Psoas muscle (tissue), 8 donors: ENCODE data around the gene XPNPEP2. TPM values are rescaled to one million over a fixed set of nuclear protein-coding genes. Genes with fewer than 3 reads are reported as not detected.

Source experiments
- ATAC-seq, 4 donors: fragments of 200-7000 bp; cut with Tn5 transposase; one replicate each; pipeline ENCODE4 v1.9.1; 2020; ENCODE audit warnings: moderate library complexity in 3 of 4, mild to moderate bottlenecking in 2 of 4
- DNase-seq, 2 donors: peaks; one replicate each; pipeline ENCODE4 v3.0.0-alpha.2; 2020
- H3K27ac ChIP-seq: fragments of 200-600 bp; one replicate; pipeline ENCODE4 v1.8.0; 2022
- H3K27me3 ChIP-seq, 3 donors: fragments of 200-600 bp in 1 of 3; one replicate each; pipeline versions ENCODE4 v1.6.1 to v1.8.0; 2013 to 2022; ENCODE audit warnings: low read length in 2 of 3, mild to moderate bottlenecking in 2 of 3, moderate library complexity in 1 of 3; ENCODE audit not compliant: insufficient read depth in 3 of 3
- H3K36me3 ChIP-seq, 2 donors: fragments of 200-600 bp in 1 of 2; one replicate each; pipeline versions ENCODE4 v1.6.1 to v1.8.0; 2013 to 2022; ENCODE audit warnings: low read depth in 1 of 2, mild to moderate bottlenecking in 1 of 2, moderate library complexity in 1 of 2; ENCODE audit not compliant: insufficient read depth in 1 of 2
- H3K4me1 ChIP-seq: fragments of 200-600 bp; one replicate; pipeline ENCODE4 v1.8.0; 2022
- H3K4me3 ChIP-seq: fragments of 200-600 bp; one replicate; pipeline ENCODE4 v1.8.0; 2022; ENCODE audit warnings: mild to moderate bottlenecking
- H3K9me3 ChIP-seq: fragments of 200-600 bp; one replicate; pipeline ENCODE4 v1.8.0; 2022
- WGBS, 3 donors: extraction: QIAGEN DNeasy Blood & Tissue Kit; methylation state at CpG; one replicate each; pipeline versions ENCODE4 v1.1.6 to v1.1.7; 2013; 5-methylcytosine and 5-hydroxymethylcytosine counted together
- intact Hi-C, 2 donors: fragments of 100-400 bp; cut with DNase I; formaldehyde crosslinking; loops; one replicate each; pipeline versions ENCODE4 v1.11.0 to v1.14.2; 2022
- polyA plus RNA-seq, 3 donors: library from polyadenylated mRNA; stranded (reverse); fragments of 200-250 nt; gene quantifications; one replicate each; pipeline ENCODE4 v1.2.3, GENCODE V29; 2013
- total RNA-seq, 4 donors: library from RNA; stranded (reverse); fragmentation: NEBNext Ultra II Directional in 2 of 4; extraction: Animal tissue kit (Norgen Biotek cat#: 25700) in 2 of 4; gene quantifications; one replicate each; pipeline versions ENCODE4 v1.2.1 to v1.2.4, GENCODE V29; 2021 to 2023
- TF ChIP-seq, protein P1 (sequence below): fragments of 200-600 bp; IDR thresholded peaks from one replicate; pipeline ENCODE4 v1.8.0; 2022; ENCODE audit warnings: antibody characterized with exemption
- donor health status: healthy with polysubstance abuse.
- donor health status: DM: no; HTN: no; CAD: no; lungs with moderate emphysema.
- donor health status: Bipolar disorder and iron deficiency.
- donor health status: healthy.
- donor health status: DM: yes; HTN: yes; CAD: no.
- donor health status: DM: no; HTN: no; CAD: no.
- donor health status: DM: no; HTN: no; CAD: no.
- donor health status: DM: yes; HTN: yes; CAD: no.

The XPNPEP2 gene
- total and polyA plus RNA-seq, 7 donors, result 0.25 to 0.97 (median 0.44) TPM

DNA sequence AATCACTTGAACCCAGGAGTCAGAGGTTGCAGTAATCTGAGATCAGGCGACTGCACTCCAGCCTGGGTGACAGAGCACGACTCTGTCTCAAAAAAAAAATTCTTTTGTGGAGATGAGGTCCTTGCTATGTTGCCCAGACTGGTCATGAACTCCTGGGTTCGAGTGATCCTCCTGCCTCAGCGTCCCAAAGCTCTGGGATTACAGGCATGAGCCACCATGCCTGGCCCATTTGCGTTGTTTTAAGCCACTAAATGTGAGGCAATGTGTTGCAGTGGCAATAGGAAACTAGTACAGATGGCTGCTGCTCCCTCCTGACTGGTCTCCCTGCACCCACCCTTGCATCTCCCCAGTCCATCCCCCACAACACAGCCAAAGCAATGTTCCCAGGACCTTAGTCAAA lies 44.0 kb upstream of the XPNPEP2 start:
- Histone ChIP-seq H3K9me3 (no peaks in the 10 kb centered on the region), H3K36me3 (no peaks in the 10 kb centered on the region), H3K4me1 (peaks cover 2% of the 10 kb centered on the region), H3K4me3 (no peak overlapping the region), H3K27ac (no peak overlapping the region), H3K27me3 (no peaks in the 10 kb centered on the region)
- ATAC-seq (no peak), DNase-seq (no peak)
- TF ChIP-seq, protein P1, sequence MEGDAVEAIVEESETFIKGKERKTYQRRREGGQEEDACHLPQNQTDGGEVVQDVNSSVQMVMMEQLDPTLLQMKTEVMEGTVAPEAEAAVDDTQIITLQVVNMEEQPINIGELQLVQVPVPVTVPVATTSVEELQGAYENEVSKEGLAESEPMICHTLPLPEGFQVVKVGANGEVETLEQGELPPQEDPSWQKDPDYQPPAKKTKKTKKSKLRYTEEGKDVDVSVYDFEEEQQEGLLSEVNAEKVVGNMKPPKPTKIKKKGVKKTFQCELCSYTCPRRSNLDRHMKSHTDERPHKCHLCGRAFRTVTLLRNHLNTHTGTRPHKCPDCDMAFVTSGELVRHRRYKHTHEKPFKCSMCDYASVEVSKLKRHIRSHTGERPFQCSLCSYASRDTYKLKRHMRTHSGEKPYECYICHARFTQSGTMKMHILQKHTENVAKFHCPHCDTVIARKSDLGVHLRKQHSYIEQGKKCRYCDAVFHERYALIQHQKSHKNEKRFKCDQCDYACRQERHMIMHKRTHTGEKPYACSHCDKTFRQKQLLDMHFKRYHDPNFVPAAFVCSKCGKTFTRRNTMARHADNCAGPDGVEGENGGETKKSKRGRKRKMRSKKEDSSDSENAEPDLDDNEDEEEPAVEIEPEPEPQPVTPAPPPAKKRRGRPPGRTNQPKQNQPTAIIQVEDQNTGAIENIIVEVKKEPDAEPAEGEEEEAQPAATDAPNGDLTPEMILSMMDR, result no peak
- intact Hi-C loops, result no loop called here
- WGBS, 3 donors, result 72 to 96% (median 93%) methylated on average over 4 to 5 of the region's 5 CpGs

DNA sequence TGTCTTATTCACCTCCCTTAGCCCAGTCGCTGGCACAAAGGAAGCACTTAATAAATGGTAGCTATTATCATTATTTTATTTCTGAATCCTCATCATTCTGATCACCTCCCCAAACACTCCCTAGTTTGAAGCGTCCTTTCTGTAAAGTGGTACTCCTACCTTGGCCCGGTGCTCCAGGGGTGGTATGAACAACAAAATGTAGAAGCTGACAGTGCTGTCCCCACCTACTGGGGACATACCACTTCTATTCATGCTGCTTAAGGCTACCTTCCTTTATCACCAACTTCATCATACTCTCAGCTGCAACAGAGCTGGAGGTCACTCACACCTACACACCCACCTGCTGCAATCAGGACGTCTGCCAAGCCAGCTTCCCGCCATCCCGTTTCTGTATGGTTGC lies 43.2 kb upstream of the XPNPEP2 start:
- Histone ChIP-seq H3K4me1 (peaks cover 2% of the 10 kb centered on the region), H3K27me3 (no peaks in the 10 kb centered on the region), H3K9me3 (no peaks in the 10 kb centered on the region), H3K4me3 (no peak overlapping the region), H3K36me3 (no peaks in the 10 kb centered on the region), H3K27ac (no peak overlapping the region)
- no peak for ATAC-seq
- no peak for DNase-seq
- intact Hi-C loops, result no loop called here
- TF ChIP-seq, protein P1, result no peak
- 67 to 85% (median 82%) methylated on average over 6 of the region's 6 CpGs for WGBS, 3 donors

DNA sequence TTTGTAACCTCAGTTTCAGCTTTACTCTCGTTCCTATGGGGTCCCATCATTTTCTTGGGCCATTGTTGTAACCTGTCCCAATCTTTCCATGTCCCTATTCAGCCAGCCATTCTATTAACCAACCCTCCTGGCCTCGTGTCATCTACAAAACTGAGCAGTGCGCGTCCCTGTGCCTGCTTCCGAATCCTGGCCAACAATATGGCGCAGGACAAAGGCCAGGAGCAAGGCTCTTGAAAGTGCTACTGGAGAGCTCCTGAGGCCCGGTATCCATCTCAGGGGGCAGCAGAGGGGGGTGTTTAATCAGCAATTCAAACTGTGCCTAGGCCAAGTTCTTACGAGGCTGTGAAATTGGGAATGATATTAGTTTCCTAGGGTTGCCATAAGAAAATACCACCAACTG lies 42.8 kb upstream of the XPNPEP2 start:
- Histone ChIP-seq H3K4me1 (no peaks in the 10 kb centered on the region), H3K9me3 (no peaks in the 10 kb centered on the region), H3K4me3 (no peak overlapping the region), H3K27me3 (no peaks in the 10 kb centered on the region), H3K27ac (no peak overlapping the region), H3K36me3 (no peaks in the 10 kb centered on the region)
- ATAC-seq (no peak), DNase-seq (no peak)
- TF ChIP-seq, protein P1, result no peak
- intact Hi-C loops, result no loop called here
- WGBS, 3 donors, result 77 to 90% (median 88%) methylated on average over 8 of the region's 8 CpGs

DNA sequence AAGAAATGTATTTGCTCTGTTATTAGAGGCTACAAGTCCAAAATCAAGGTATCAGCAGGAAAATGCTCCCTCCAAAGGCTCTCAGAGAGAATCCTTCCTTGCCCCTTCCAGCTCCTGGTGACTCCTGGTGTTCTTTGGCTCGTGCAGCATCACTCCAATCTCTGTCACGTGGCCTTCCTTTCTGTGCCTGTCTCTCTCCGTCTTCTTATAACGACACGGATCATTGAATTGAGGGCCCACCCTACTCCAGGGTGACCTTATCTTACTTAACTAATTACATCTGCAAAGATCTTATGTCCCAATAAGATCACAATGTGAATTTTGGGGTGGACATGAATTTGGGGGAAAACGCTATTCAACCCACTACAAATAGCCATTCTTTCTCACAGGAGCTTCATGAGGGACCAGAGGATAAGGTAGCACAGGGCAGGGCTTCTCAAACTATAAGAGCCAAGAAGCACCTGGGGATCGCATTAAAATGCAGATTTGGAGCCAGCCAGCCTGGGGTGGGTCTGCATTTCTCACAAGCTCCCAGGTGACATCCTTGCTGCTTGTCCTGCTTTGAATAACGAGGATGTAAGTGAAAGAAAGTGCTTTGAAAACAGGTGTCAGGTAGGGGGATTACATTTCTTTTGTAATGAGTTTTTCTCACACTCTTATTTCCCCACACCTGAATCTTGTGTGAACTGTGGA lies 42.2 kb upstream of the XPNPEP2 start:
- Histone ChIP-seq H3K27ac (no peak overlapping the region), H3K9me3 (no peaks in the 10 kb centered on the region), H3K27me3 (no peaks in the 10 kb centered on the region), H3K4me1 (no peaks in the 10 kb centered on the region), H3K36me3 (no peaks in the 10 kb centered on the region), H3K4me3 (no peak overlapping the region)
- TF ChIP-seq, protein P1, result no peak
- intact Hi-C loops, result no loop called here
- ATAC-seq (no peak), DNase-seq (no peak)
- WGBS, 3 donors, result 76 to 93% (median 92%) methylated on average over 8 of the region's 8 CpGs
